ENCODE results near the gene PDE4A.

DNA sequence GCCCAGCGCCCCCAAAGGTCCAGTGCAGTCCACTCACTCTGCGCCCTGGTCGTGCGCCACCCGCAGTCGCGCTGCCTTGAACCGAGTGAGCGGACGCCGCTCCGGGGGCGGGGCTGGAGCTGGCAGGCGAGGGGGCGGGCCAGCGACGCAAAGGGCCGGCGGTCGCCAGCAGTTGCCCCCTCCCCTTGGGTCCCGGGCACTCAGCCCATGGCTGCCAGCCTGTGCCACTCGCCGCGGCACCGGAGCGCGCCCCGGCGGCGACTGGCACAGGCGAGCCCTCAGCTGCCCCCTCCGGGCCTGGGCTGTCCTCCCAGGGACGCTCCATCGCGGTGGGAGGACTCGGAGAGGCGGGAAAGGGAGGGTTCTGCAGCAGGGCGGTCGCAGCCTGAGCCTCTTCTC is 97.0 kb downstream of the PDE4A start, which contains the start of gene S1PR5:
- TF ChIP-seq, protein P1, sequence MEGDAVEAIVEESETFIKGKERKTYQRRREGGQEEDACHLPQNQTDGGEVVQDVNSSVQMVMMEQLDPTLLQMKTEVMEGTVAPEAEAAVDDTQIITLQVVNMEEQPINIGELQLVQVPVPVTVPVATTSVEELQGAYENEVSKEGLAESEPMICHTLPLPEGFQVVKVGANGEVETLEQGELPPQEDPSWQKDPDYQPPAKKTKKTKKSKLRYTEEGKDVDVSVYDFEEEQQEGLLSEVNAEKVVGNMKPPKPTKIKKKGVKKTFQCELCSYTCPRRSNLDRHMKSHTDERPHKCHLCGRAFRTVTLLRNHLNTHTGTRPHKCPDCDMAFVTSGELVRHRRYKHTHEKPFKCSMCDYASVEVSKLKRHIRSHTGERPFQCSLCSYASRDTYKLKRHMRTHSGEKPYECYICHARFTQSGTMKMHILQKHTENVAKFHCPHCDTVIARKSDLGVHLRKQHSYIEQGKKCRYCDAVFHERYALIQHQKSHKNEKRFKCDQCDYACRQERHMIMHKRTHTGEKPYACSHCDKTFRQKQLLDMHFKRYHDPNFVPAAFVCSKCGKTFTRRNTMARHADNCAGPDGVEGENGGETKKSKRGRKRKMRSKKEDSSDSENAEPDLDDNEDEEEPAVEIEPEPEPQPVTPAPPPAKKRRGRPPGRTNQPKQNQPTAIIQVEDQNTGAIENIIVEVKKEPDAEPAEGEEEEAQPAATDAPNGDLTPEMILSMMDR (IDR thresholded peaks at IDR 0.05): peak; percentile 50
- TF ChIP-seq ZFX (IDR thresholded peaks at IDR 0.05; ENCODE audit: borderline replicate concordance): no peak
